Ovary (tissue), 9 donors: Measurements from ENCODE around the gene TENM3. TPM values are rescaled to one million over a fixed set of nuclear protein-coding genes. Genes with fewer than 3 reads are reported as not detected.

Experiments
- DNase-seq, 5 donors: peaks; one replicate each; pipeline ENCODE4 v3.0.0-alpha.2; 2019 to 2020
- H3K27ac ChIP-seq, 2 donors: fragments of 200-600 bp; one replicate each; pipeline versions ENCODE4 v1.5.1 to v1.8.0; 2019 to 2022
- H3K27me3 ChIP-seq: fragments of 200-600 bp; one replicate; pipeline ENCODE4 v1.8.0; 2022
- H3K36me3 ChIP-seq: fragments of 200-600 bp; sonication (generic); one replicate; pipeline ENCODE4 v1.5.1; 2019
- H3K4me1 ChIP-seq: one replicate; pipeline ENCODE4 v1.8.1; 2013; ENCODE audit warnings: mild to moderate bottlenecking, moderate library complexity; ENCODE audit not compliant: insufficient read depth
- H3K4me3 ChIP-seq: fragments of 200-600 bp; sonication (generic); one replicate; pipeline ENCODE4 v1.5.1; 2017
- H3K9me3 ChIP-seq, 2 donors: fragments of 200-600 bp in 1 of 2; sonication (generic) in 1 of 2; one replicate each; pipeline versions ENCODE4 v1.5.1 to v1.8.1; 2013 to 2019; ENCODE audit warnings: mild to moderate bottlenecking in 1 of 2, moderate library complexity in 1 of 2
- EP300 ChIP-seq: sonication (generic); formaldehyde crosslinking; IDR thresholded peaks from one replicate; pipeline ENCODE4 v1.6.1; 2017; ENCODE audit warnings: antibody characterized with exemption
- POLR2A ChIP-seq: fragments of 450-650 bp; IDR thresholded peaks from one replicate; pipeline ENCODE4 v1.6.1; 2017; ENCODE audit warnings: antibody characterized with exemption, mild to moderate bottlenecking, moderate library complexity
- WGBS, 3 donors: extraction: QIAGEN DNeasy Blood & Tissue Kit in 1 of 3; methylation state at CpG; one replicate each; pipeline versions ENCODE4 v1.1.5 to v1.1.7; 2013 to 2017; 5-methylcytosine and 5-hydroxymethylcytosine counted together
- intact Hi-C, 4 donors: fragments of 100-400 bp; cut with DNase I; formaldehyde crosslinking; loops; one replicate each; pipeline versions ENCODE4 v1.11.0 to v1.15.1; 2022 to 2023
- polyA plus RNA-seq, 2 donors: library from polyadenylated mRNA; stranded (reverse); fragments of 200-250 nt in 1 of 2; fragments of 350-450 nt in 1 of 2; fragmentation: Illumina TruSeq in 1 of 2; extraction: RNeasy Lipid Tissue Mini Kit (QIAGEN cat#74804) in 1 of 2; gene quantifications; one replicate each; pipeline ENCODE4 v1.2.3, GENCODE V29; 2013 to 2014
- total RNA-seq, 7 donors: library from RNA; depleted of rRNA in 2 of 7; stranded (reverse); fragments of >200 nt in 2 of 7; fragmentation: NEBNext Ultra II Directional in 3 of 7; extraction: Animal tissue kit (Norgen Biotek cat#: 25700) in 3 of 7; gene quantifications; one replicate each; pipeline versions ENCODE4 v1.1.0 to v1.2.4, GENCODE V29; 2016 to 2023
- TF ChIP-seq, protein P1 (sequence below), 3 donors: fragments of 450-650 bp in 2 of 3; fragments of 200-600 bp in 1 of 3; IDR thresholded peaks; one replicate each; pipeline versions ENCODE4 v1.5.1 to v1.8.0; 2016 to 2022; ENCODE audit warnings: antibody characterized with exemption in 3 of 3, mild to moderate bottlenecking in 1 of 3
- donor health status: DM: no; HTN: no; CAD: no; lungs with moderate emphysema.
- donor health status: DM: no; HTN: no; CAD: no.
- donor health status: Bipolar disorder and iron deficiency.
- donor health status: DM: yes; HTN: yes; CAD: no.
- donor health status: DM: no; HTN: no; CAD: no.
- donor health status: DM: yes; HTN: yes; CAD: no.

The TENM3 gene
- total and polyA plus RNA-seq, 9 donors = 0.82 to 16.1 (median 5.7) TPM

DNA sequence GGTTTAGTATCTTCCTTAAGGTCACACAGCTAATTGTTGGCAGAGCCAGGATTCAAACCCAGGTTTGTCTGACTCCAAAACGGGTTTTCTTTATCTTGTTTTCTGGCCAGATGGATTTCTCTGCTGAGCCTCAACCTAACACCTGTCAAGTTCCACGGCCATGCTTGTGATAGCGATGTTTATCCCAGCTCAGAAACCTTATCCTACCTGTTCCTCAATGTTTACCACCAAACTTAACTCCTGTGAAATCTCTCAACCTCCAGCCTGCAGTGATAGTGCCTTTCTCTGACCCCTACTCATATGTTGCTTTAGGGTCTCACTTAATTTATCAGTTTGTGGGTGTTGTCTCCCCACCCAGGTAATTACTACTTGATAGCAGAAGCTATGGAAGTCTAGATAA lies 428.0 kb downstream of the TENM3 start:
- intact Hi-C loops = no loop called here
- no peak for DNase-seq
- Histone ChIP-seq H3K27ac (no peak overlapping the region), H3K9me3 (no peaks in the 10 kb centered on the region), H3K4me1 (no peaks in the 10 kb centered on the region), H3K36me3 (no peaks in the 10 kb centered on the region), H3K4me3 (no peak overlapping the region), H3K27me3 (no peaks in the 10 kb centered on the region)
- TF ChIP-seq EP300 = no peak
- TF ChIP-seq POLR2A = no peak
- TF ChIP-seq, protein P1, sequence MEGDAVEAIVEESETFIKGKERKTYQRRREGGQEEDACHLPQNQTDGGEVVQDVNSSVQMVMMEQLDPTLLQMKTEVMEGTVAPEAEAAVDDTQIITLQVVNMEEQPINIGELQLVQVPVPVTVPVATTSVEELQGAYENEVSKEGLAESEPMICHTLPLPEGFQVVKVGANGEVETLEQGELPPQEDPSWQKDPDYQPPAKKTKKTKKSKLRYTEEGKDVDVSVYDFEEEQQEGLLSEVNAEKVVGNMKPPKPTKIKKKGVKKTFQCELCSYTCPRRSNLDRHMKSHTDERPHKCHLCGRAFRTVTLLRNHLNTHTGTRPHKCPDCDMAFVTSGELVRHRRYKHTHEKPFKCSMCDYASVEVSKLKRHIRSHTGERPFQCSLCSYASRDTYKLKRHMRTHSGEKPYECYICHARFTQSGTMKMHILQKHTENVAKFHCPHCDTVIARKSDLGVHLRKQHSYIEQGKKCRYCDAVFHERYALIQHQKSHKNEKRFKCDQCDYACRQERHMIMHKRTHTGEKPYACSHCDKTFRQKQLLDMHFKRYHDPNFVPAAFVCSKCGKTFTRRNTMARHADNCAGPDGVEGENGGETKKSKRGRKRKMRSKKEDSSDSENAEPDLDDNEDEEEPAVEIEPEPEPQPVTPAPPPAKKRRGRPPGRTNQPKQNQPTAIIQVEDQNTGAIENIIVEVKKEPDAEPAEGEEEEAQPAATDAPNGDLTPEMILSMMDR (IDR thresholded peaks at IDR 0.05) = no peak
- WGBS, 3 donors = 53 to 69% (median 59%) methylated on average over 3 of the region's 3 CpGs

DNA sequence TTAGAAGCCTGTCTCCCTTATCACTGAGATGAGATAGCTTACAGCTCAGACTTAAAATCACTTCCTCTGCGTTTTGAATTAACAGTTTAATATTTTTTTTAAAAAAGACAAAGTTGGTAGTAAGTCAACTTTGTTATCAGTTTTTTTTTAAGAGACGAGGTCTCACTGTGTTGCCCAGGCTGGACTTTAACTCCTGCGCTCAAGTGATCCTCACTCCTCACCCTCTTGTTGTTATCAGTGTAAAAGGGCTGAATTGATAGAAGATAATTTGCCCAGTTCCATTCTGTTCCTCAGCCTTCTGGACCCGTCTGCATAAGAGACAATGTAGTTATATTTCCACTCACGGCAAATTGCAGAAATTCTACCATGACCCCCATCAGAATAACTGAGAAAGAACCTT lies 428.5 kb downstream of the TENM3 start:
- no peaks in the 10 kb centered on the region for H3K36me3 ChIP-seq
- TF ChIP-seq EP300 (no peak), POLR2A (no peak)
- TF ChIP-seq, protein P1 (IDR thresholded peaks at IDR 0.05) = no peak
- H3K4me1 ChIP-seq = no peaks in the 10 kb centered on the region
- no peak overlapping the region for H3K27ac ChIP-seq
- no peaks in the 10 kb centered on the region for H3K9me3 ChIP-seq
- intact Hi-C loops = no loop called here
- H3K4me3 ChIP-seq = no peak overlapping the region
- WGBS, 3 donors = 47 to 62% (median 52%) methylated on average over 5 of the region's 5 CpGs
- no peak for DNase-seq
- H3K27me3 ChIP-seq = no peaks in the 10 kb centered on the region

DNA sequence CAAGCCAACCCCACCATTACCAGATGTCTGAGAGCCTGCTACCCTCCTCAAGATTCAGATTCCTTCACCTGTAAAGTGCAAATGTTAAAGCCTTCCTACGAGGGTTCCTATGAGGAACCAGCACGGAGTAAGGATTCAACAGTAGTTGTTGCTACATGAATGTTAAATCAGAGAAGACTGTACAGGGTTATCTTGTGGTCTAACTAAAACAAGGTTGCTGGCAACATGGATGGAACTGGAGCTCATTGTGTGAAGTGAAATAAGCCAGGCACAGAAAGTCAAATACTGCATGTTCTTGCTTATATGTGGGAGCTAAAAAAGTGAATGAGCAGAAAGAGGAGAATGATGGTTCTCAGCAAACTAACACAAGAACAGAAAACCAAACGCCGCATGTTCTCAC lies 435.4 kb downstream of the TENM3 start:
- Histone ChIP-seq H3K36me3 (no peaks in the 10 kb centered on the region), H3K27ac (no peak overlapping the region), H3K4me1 (no peaks in the 10 kb centered on the region), H3K4me3 (no peak overlapping the region), H3K27me3 (no peaks in the 10 kb centered on the region), H3K9me3 (no peaks in the 10 kb centered on the region)
- 92 to 97% (median 92%) methylated on average over 4 of the region's 4 CpGs for WGBS, 3 donors
- no peak for DNase-seq
- TF ChIP-seq POLR2A (no peak), EP300 (no peak)
- TF ChIP-seq, protein P1 (IDR thresholded peaks at IDR 0.05) = no peak
- intact Hi-C loops = no loop called here

DNA sequence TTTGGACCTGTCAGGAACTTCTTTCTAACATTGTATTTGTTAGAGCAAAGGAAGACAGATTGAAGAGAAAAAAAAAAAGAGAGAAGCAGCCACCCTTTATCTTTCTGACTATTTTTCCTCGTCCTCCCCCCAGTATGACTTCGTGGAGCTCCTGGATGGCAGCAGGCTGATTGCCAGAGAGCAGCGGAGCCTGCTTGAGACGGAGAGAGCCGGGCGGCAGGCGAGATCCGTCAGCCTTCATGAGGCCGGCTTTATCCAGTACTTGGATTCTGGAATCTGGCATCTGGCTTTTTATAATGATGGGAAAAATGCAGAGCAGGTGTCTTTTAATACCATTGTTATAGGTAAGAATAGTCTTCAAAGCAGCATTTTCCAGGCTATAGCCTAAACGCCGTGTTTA lies 436.3 kb downstream of the TENM3 start:
- no peak for DNase-seq
- TF ChIP-seq EP300 = no peak
- TF ChIP-seq POLR2A = no peak
- TF ChIP-seq, protein P1 (IDR thresholded peaks at IDR 0.05) = no peak
- 80 to 86% (median 82%) methylated on average over 11 of the region's 11 CpGs for WGBS, 3 donors
- Histone ChIP-seq H3K27me3 (no peaks in the 10 kb centered on the region), H3K9me3 (no peaks in the 10 kb centered on the region), H3K4me3 (no peak overlapping the region), H3K27ac (no peak overlapping the region), H3K4me1 (no peaks in the 10 kb centered on the region), H3K36me3 (no peaks in the 10 kb centered on the region)
- intact Hi-C loops = no loop called here

DNA sequence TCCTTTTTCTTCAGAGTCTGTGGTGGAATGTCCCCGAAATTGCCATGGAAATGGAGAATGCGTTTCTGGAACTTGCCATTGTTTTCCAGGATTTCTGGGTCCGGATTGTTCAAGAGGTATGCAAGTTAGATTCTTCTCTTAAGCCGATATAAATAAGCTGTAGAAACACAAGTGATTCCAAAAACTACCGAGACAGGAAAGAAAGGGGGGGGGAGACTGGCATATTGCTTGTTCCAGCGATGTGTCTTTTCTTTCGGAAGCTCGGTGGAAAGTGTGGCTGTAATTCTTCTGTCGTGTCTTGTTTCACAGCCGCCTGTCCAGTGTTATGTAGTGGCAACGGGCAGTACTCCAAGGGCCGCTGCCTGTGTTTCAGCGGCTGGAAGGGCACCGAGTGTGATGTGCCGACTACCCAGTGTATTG lies 437.0 kb downstream of the TENM3 start:
- no peaks in the 10 kb centered on the region for H3K4me1 ChIP-seq
- DNase-seq = no peak
- H3K27me3 ChIP-seq = no peaks in the 10 kb centered on the region
- WGBS, 3 donors = 68 to 71% (median 70%) methylated on average over 15 of the region's 15 CpGs
- no peaks in the 10 kb centered on the region for H3K36me3 ChIP-seq
- H3K4me3 ChIP-seq = no peak overlapping the region
- TF ChIP-seq, protein P1 (IDR thresholded peaks at IDR 0.05) = no peak
- TF ChIP-seq EP300 = no peak
- no peak for TF ChIP-seq POLR2A
- no peak overlapping the region for H3K27ac ChIP-seq
- no peaks in the 10 kb centered on the region for H3K9me3 ChIP-seq
- intact Hi-C loops = no loop called here
